Measurements from ENCODE around the gene ATP8A2.
"Not testable (repeated sequence)": the region's sequence is repeated elsewhere in the genome, so short reads cannot be mapped to it uniquely, and the experiment has no call there.

Gene ATP8A2

DNA sequence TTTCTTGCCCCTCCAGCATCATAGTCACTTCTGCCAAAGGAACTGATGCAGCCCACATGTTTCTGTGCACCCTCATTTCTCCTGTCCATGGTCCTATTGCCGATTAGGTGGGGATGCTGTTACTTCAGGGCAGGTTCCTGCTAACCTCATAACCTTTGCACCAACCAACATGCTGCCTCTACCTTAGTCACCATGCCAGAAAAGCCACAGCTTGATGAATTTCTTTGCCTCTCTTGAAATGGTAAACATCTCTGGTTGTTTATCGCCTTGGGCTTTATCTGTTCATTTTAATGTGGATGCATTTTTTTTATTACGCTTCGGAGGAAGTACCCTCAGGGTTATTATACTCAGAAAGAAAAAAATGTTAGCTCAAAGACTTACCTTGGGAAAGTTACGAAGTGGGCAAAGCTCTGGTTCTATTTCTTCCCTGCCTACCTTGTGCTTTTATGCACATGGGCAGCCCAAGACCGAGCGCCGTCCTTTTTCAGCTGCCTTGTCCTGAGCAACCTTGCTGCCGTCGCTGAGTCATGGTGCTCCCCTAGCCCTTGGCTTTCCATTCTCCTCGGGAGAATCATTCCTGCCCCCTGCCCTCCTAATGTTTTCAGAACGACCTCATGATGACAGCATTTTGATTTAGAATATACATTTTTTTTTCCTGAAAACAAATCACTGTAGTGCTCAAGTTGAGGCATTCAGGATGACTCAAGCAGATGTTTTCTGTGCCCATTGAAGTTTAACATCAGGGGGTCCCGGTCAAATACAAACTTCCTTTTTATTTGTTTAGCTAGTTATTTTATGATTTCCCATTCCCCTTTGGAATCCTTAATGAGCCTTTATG, 400.1 kb downstream of the ATP8A2 start:
- no peak for ATAC-seq (ENCODE audit: low read depth)
- Histone ChIP-seq H3K27ac (ENCODE audit: poor library complexity, severe bottlenecking) (peak overlapping the region; percentile 50), H3K4me1 (ENCODE audit: insufficient read depth, poor library complexity, severe bottlenecking) (peaks cover 7% of the 10 kb centered on the region), H3K4me3 (ENCODE audit: severe bottlenecking) (no peak overlapping the region), H3K27me3 (ENCODE audit: insufficient read depth, poor library complexity, severe bottlenecking) (no peaks in the 10 kb centered on the region), H3K9me3 (ENCODE audit: severe bottlenecking) (no peaks in the 10 kb centered on the region), H3K36me3 (ENCODE audit: low read depth) (no peaks in the 10 kb centered on the region)
- DNase-seq (ENCODE audit: low spot score): no peak
- TF ChIP-seq, protein P1, sequence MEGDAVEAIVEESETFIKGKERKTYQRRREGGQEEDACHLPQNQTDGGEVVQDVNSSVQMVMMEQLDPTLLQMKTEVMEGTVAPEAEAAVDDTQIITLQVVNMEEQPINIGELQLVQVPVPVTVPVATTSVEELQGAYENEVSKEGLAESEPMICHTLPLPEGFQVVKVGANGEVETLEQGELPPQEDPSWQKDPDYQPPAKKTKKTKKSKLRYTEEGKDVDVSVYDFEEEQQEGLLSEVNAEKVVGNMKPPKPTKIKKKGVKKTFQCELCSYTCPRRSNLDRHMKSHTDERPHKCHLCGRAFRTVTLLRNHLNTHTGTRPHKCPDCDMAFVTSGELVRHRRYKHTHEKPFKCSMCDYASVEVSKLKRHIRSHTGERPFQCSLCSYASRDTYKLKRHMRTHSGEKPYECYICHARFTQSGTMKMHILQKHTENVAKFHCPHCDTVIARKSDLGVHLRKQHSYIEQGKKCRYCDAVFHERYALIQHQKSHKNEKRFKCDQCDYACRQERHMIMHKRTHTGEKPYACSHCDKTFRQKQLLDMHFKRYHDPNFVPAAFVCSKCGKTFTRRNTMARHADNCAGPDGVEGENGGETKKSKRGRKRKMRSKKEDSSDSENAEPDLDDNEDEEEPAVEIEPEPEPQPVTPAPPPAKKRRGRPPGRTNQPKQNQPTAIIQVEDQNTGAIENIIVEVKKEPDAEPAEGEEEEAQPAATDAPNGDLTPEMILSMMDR (IDR thresholded peaks at IDR 0.05; ENCODE audit: poor library complexity, severe bottlenecking): no peak

DNA sequence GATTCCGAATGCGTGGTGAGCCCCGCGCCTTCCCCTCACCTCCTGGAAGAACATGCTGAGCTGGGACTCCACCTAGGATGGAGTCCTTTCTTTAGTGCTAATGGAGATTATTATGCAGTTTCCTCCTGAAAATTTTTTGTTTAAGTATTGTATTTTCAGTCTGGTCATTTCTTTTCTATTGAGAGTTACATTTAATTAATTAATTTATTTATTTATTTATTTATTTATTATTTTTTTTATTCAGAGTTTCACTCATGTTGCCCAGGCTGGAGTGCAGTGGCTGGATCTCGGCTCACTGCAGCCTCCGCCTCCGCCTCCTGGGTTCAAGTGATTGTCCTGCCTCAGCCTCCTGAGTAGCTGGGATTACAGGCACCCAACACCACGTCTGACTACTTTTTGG, 400.8 kb downstream of the ATP8A2 start:
- not testable (repeated sequence) for H3K36me3 ChIP-seq (ENCODE audit: low read depth); DNase-seq (ENCODE audit: low spot score); H3K27ac ChIP-seq (ENCODE audit: poor library complexity, severe bottlenecking); H3K27me3 ChIP-seq (ENCODE audit: insufficient read depth, poor library complexity, severe bottlenecking); ATAC-seq (ENCODE audit: low read depth); H3K9me3 ChIP-seq (ENCODE audit: severe bottlenecking); H3K4me3 ChIP-seq (ENCODE audit: severe bottlenecking); H3K4me1 ChIP-seq (ENCODE audit: insufficient read depth, poor library complexity, severe bottlenecking)

DNA sequence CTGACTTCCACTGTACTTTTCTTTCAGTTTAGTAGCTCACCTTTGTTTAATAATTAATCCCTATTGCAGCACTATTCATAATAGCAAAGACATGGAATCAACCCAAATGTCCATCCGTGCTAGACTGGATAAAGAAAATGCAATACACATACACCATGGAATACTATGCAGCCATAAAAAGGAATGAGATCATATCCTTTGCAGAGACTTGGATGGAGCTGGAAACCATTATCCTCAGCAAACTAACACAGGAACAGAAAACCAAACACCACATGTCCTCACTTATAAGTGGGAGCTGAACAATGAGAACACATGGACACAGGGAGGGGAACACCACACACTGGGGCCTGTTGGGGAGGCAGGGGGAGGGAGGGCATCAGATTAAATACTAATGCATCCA, 402.3 kb downstream of the ATP8A2 start:
- not testable (repeated sequence) for DNase-seq (ENCODE audit: low spot score); H3K27me3 ChIP-seq (ENCODE audit: insufficient read depth, poor library complexity, severe bottlenecking)

DNA sequence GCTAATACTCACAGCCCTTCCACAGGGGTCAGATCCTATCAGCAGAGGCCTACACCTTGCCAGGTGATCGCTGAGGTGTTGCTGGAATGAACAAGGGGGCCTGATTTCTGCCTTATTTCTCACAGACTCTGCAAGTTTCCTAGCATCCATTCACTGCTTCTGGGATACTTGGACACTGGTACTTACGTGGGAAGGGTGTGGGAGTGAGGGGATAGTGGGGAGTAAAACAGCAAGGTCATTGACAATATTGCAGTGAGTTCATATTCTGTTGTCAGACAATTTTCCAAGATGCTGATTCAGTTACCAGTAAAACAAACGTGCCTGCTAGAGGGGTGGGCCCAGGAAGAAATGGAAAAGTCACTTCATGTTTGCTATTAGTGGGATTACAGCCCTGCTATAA, 403.5 kb downstream of the ATP8A2 start:
- no peaks in the 10 kb centered on the region for H3K36me3 ChIP-seq (ENCODE audit: low read depth)
- no peak overlapping the region for H3K27ac ChIP-seq (ENCODE audit: poor library complexity, severe bottlenecking)
- peaks cover 7% of the 10 kb centered on the region for H3K4me1 ChIP-seq (ENCODE audit: insufficient read depth, poor library complexity, severe bottlenecking)
- H3K27me3 ChIP-seq (ENCODE audit: insufficient read depth, poor library complexity, severe bottlenecking): no peaks in the 10 kb centered on the region
- no peak overlapping the region for H3K4me3 ChIP-seq (ENCODE audit: severe bottlenecking)
- no peaks in the 10 kb centered on the region for H3K9me3 ChIP-seq (ENCODE audit: severe bottlenecking)
- TF ChIP-seq, protein P1 (IDR thresholded peaks at IDR 0.05; ENCODE audit: poor library complexity, severe bottlenecking): no peak
- ATAC-seq (ENCODE audit: low read depth) (no peak), DNase-seq (ENCODE audit: low spot score) (no peak)

More for the DNA sequence above, 402.3 kb downstream of the ATP8A2 start:
- H3K9me3 ChIP-seq (ENCODE audit: severe bottlenecking); ATAC-seq (ENCODE audit: low read depth); H3K27ac ChIP-seq (ENCODE audit: poor library complexity, severe bottlenecking); H3K4me1 ChIP-seq (ENCODE audit: insufficient read depth, poor library complexity, severe bottlenecking); H3K36me3 ChIP-seq (ENCODE audit: low read depth); H3K4me3 ChIP-seq (ENCODE audit: severe bottlenecking): not testable (repeated sequence)

DNA sequence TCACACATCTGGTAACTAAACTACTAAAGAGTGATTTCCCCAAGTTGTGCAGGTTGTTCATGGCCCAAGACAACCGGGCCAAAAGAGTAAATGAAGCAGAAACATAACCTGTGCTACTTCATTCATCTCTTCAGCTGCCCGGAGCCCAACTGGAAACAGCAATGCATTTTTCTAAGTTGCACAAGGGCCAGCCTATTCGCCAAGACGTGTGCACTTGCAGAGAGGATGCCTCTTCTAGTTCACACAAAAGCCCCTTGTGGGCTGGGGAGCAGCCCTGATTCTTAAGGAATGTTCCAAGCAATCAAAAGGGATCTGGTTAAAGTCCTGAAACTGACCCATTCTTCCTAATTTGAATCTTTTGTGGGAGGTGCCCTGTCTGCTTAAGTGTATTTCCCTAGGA, 404.2 kb downstream of the ATP8A2 start:
- DNase-seq (ENCODE audit: low spot score) (no peak), ATAC-seq (ENCODE audit: low read depth) (no peak)
- Histone ChIP-seq H3K36me3 (ENCODE audit: low read depth) (no peaks in the 10 kb centered on the region), H3K4me1 (ENCODE audit: insufficient read depth, poor library complexity, severe bottlenecking) (peaks cover 7% of the 10 kb centered on the region), H3K4me3 (ENCODE audit: severe bottlenecking) (no peak overlapping the region), H3K9me3 (ENCODE audit: severe bottlenecking) (no peaks in the 10 kb centered on the region), H3K27ac (ENCODE audit: poor library complexity, severe bottlenecking) (no peak overlapping the region), H3K27me3 (ENCODE audit: insufficient read depth, poor library complexity, severe bottlenecking) (no peaks in the 10 kb centered on the region)
- TF ChIP-seq, protein P1 (IDR thresholded peaks at IDR 0.05; ENCODE audit: poor library complexity, severe bottlenecking): no peak

DNA sequence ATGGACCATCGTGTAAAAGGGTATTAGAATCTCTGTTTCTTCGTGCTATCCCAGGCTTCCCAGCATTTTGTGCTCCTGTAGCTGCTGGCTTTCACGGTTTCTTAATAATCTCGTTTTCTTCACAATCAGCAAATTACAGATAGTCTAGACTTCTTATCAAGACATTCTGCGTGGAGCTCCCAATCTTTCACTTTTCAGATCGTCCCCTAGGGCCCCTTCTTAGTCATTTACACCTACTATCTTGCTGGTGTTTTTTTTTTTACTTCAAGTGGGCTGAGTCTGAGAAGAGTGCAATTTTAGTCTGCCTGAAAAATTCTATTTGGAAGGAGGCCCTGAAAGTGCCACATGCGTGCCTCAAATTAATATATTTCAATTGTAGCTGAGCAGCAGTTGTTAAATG, 404.9 kb downstream of the ATP8A2 start:
- ATAC-seq (ENCODE audit: low read depth) (no peak), DNase-seq (ENCODE audit: low spot score) (no peak)
- Histone ChIP-seq H3K36me3 (ENCODE audit: low read depth) (no peaks in the 10 kb centered on the region), H3K9me3 (ENCODE audit: severe bottlenecking) (no peaks in the 10 kb centered on the region), H3K27ac (ENCODE audit: poor library complexity, severe bottlenecking) (no peak overlapping the region), H3K4me1 (ENCODE audit: insufficient read depth, poor library complexity, severe bottlenecking) (peaks cover 3% of the 10 kb centered on the region), H3K4me3 (ENCODE audit: severe bottlenecking) (no peak overlapping the region), H3K27me3 (ENCODE audit: insufficient read depth, poor library complexity, severe bottlenecking) (no peaks in the 10 kb centered on the region)
- TF ChIP-seq, protein P1 (IDR thresholded peaks at IDR 0.05; ENCODE audit: poor library complexity, severe bottlenecking): no peak

Measured in RWPE2 (cell line).